ENCODE results near the gene PPARA.

- TF ChIP-seq CTCF (conservative IDR thresholded peaks at IDR 0.05; ENCODE audit: low read length) (no peak), EZH2phosphoT487 (IDR thresholded peaks at IDR 0.05; ENCODE audit: borderline replicate concordance, low read depth, low read length) (no peak)
Measured at GRCh38 chr22:46105494-46106278, 44.6 kb upstream of the PPARA start.
